IPS-18a (cell line): ENCODE data around the gene POU2F2.

Source experiments
- H3K27ac ChIP-seq: one replicate; pipeline ENCODE4 v1.5.1; 2013; ENCODE audit warnings: low read length
- H3K27me3 ChIP-seq: one replicate; pipeline ENCODE4 v1.6.1; 2013; ENCODE audit warnings: mild to moderate bottlenecking, low read length; ENCODE audit not compliant: control insufficient read depth, insufficient read depth
- H3K36me3 ChIP-seq: one replicate; pipeline ENCODE4 v1.6.1; 2013; ENCODE audit warnings: low read depth, low read length; ENCODE audit not compliant: control insufficient read depth
- H3K4me1 ChIP-seq: one replicate; pipeline ENCODE4 v1.6.1; 2013; ENCODE audit warnings: low read depth, low read length; ENCODE audit not compliant: control insufficient read depth
- H3K4me3 ChIP-seq: one replicate; pipeline ENCODE4 v1.5.1; 2013; ENCODE audit warnings: low read length
- H3K9ac ChIP-seq: one replicate; pipeline ENCODE4 v1.6.1; 2013; ENCODE audit warnings: mild to moderate bottlenecking, low read length, moderate library complexity
- H3K9me3 ChIP-seq: one replicate; pipeline ENCODE4 v1.6.1; 2013; ENCODE audit warnings: low read depth, low read length; ENCODE audit not compliant: control insufficient read depth

The POU2F2 gene

GRCh38 chr19:42081584-42082203 lies 50.6 kb downstream of the POU2F2 start:
- Histone ChIP-seq H3K27me3 (no peaks in the 10 kb centered on the region), H3K9me3 (no peaks in the 10 kb centered on the region), H3K36me3 (peaks cover 40% of the 10 kb centered on the region), H3K27ac (no peak overlapping the region), H3K9ac (no peak overlapping the region), H3K4me1 (no peaks in the 10 kb centered on the region), H3K4me3 (no peak overlapping the region)

GRCh38 chr19:42080764-42081375 lies 51.4 kb downstream of the POU2F2 start:
- Histone ChIP-seq H3K9ac (no peak overlapping the region), H3K27me3 (no peaks in the 10 kb centered on the region), H3K4me3 (no peak overlapping the region), H3K9me3 (no peaks in the 10 kb centered on the region), H3K27ac (no peak overlapping the region), H3K4me1 (no peaks in the 10 kb centered on the region), H3K36me3 (peaks cover 40% of the 10 kb centered on the region)

GRCh38 chr19:42079886-42080763 lies 52.1 kb downstream of the POU2F2 start:
- Histone ChIP-seq H3K27me3 (no peaks in the 10 kb centered on the region), H3K36me3 (peaks cover 40% of the 10 kb centered on the region), H3K27ac (no peak overlapping the region), H3K4me3 (no peak overlapping the region), H3K9ac (no peak overlapping the region), H3K4me1 (peaks cover under 1% of the 10 kb centered on the region), H3K9me3 (no peaks in the 10 kb centered on the region)

- Histone ChIP-seq H3K36me3 (peaks cover 40% of the 10 kb centered on the region), H3K27me3 (no peaks in the 10 kb centered on the region), H3K9me3 (no peaks in the 10 kb centered on the region), H3K27ac (no peak overlapping the region), H3K4me3 (no peak overlapping the region), H3K4me1 (peaks cover 3% of the 10 kb centered on the region), H3K9ac (no peak overlapping the region)
Observed at GRCh38 chr19:42079276-42079669, 53.0 kb downstream of the POU2F2 start.

GRCh38 chr19:42078538-42079275 lies 53.5 kb downstream of the POU2F2 start:
- peaks cover 40% of the 10 kb centered on the region for H3K36me3 ChIP-seq
- H3K4me3 ChIP-seq: no peak overlapping the region
- no peaks in the 10 kb centered on the region for H3K9me3 ChIP-seq
- no peak overlapping the region for H3K27ac ChIP-seq
- no peak overlapping the region for H3K9ac ChIP-seq
- H3K27me3 ChIP-seq: no peaks in the 10 kb centered on the region
- peaks cover 3% of the 10 kb centered on the region for H3K4me1 ChIP-seq

GRCh38 chr19:42078058-42078457 lies 54.2 kb downstream of the POU2F2 start:
- peaks cover 3% of the 10 kb centered on the region for H3K4me1 ChIP-seq
- no peaks in the 10 kb centered on the region for H3K9me3 ChIP-seq
- H3K27ac ChIP-seq: no peak overlapping the region
- H3K36me3 ChIP-seq: peaks cover 40% of the 10 kb centered on the region
- no peak overlapping the region for H3K4me3 ChIP-seq
- H3K9ac ChIP-seq: no peak overlapping the region
- no peaks in the 10 kb centered on the region for H3K27me3 ChIP-seq

- peak overlapping the region; percentile 88 for H3K9ac ChIP-seq
- H3K36me3 ChIP-seq: peaks cover 32% of the 10 kb centered on the region
- H3K27me3 ChIP-seq: no peaks in the 10 kb centered on the region
- no peaks in the 10 kb centered on the region for H3K9me3 ChIP-seq
- H3K4me3 ChIP-seq: peak overlapping the region; percentile 94
- peaks cover 3% of the 10 kb centered on the region for H3K4me1 ChIP-seq
- H3K27ac ChIP-seq: peak overlapping the region; percentile 66
Observed at GRCh38 chr19:42076380-42076944, 55.8 kb downstream of the POU2F2 start.

GRCh38 chr19:42075616-42076379 lies 56.4 kb downstream of the POU2F2 start, which contains the start of gene ZNF574:
TSS of gene ZNF574 (plus strand) at chr19:42076166. CDS start at chr19:42078607, 2,441 bp downstream.
- Histone ChIP-seq H3K27ac (peak within 1 kb of the TSS; percentile 99), H3K36me3 (peaks cover 26% of the 10 kb centered on the region), H3K9ac (peak within 1 kb of the TSS; percentile 98), H3K4me1 (peaks cover 3% of the 10 kb centered on the region), H3K9me3 (no peaks in the 10 kb centered on the region), H3K4me3 (peak within 1 kb of the TSS; percentile 94), H3K27me3 (no peaks in the 10 kb centered on the region)

- Histone ChIP-seq H3K9ac (peak overlapping the region; percentile 98), H3K36me3 (peaks cover 20% of the 10 kb centered on the region), H3K4me3 (peak overlapping the region; percentile 86), H3K27me3 (no peaks in the 10 kb centered on the region), H3K9me3 (no peaks in the 10 kb centered on the region), H3K4me1 (peaks cover 6% of the 10 kb centered on the region), H3K27ac (peak overlapping the region; percentile 99)
Observed at GRCh38 chr19:42075364-42075615, 57.0 kb downstream of the POU2F2 start.

GRCh38 chr19:42074513-42075363 lies 57.5 kb downstream of the POU2F2 start:
- H3K4me3 ChIP-seq: peak overlapping the region; percentile 86
- H3K27ac ChIP-seq: peak overlapping the region; percentile 99
- peaks cover 7% of the 10 kb centered on the region for H3K4me1 ChIP-seq
- H3K9me3 ChIP-seq: no peaks in the 10 kb centered on the region
- peak overlapping the region; percentile 98 for H3K9ac ChIP-seq
- H3K27me3 ChIP-seq: no peaks in the 10 kb centered on the region
- peaks cover 15% of the 10 kb centered on the region for H3K36me3 ChIP-seq
